ENCODE results near the gene PCBD1.
A peak's percentile ranks its signal among the peaks of the same experiment; 100 is the strongest.

PCBD1 gene

DNA sequence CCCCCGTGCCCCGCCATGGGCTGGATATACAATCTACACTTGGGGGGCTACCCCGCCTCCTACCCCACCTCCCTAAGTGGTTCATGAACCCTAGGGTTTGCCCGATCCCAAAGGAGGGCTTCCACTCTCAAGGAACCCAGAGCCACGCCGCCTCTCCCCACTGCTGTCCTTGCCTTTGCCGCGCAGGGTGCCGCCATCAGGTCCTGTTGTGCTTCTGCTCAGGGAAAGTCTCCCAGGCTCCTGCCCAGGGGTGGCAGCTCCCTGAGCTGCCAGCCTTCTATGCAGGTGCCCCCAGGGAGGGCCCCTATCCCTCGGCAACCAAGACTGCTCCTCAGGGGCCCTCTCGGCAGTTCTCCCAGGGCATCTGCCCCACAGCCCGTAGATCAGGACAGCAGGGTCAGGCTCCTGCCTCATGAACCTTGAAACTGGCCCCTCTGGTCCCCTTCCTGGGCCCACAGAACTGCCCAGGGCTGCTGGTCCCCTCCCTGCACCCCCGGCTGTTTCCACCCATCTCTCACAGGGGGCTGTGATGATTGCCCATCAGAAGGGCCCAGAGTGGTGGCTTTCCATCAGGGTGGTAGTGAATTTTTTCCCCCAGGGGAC, 13.0 kb upstream of the PCBD1 start:
- no peak for DNase-seq

DNA sequence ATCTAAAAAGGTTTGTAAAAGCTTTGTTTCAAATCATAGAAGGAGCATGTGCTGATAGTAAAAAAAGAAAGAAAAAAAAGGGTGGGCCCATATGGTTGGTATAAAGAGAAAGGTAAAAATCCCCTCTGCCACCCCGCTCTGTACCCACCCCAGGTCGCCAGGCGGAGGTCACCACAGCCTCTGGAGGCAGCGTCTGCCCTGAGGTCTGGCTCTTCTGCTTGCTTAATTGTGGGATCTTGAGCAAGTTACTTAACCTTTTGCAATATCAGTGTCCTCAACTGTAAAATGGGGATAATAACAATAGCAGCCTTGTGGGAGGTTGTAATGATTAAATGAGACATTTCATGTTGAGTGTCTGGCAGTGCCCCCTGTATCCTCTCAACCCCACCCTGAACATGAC, 10.7 kb upstream of the PCBD1 start:
- DNase-seq: no peak

DNA sequence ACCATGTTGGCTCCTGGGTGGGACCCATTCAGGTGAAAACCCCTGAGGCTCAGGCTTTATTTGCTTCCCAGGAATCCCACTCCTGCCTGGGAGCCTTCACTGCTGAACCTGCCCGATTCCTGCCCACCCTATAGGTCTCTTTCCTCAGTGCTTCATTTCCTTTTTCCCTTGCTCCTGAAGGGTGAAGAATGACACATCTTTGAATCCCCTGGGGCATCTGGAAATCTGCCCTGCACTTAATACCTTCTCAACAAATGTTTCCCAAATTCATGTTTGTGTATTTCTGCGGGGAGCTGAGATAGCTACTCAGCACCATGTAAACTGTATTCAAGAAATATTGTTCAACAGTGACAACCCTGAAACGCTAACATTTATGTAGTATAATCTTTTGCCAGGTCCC, 10.3 kb upstream of the PCBD1 start:
- DNase-seq: no peak

DNA sequence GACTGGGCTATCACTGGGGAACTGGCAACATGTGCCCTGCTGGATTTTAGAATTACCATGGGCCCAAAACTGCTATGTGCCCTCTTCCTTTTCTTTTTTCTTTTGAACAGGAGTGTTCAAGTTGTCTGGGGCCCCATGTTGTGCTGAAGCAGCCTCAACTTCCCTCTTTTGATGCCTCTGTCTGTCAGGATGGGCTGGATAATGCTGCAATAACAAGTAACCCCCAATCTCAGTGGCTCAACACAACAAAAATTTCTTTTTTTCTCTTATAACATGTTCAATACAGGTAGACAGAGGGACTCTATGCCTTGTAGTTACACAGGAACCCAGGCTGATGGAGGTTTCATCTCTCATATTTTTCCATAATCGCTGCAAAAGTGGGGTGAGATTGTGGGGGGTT, 8.2 kb upstream of the PCBD1 start:
- no peak for DNase-seq

DNA sequence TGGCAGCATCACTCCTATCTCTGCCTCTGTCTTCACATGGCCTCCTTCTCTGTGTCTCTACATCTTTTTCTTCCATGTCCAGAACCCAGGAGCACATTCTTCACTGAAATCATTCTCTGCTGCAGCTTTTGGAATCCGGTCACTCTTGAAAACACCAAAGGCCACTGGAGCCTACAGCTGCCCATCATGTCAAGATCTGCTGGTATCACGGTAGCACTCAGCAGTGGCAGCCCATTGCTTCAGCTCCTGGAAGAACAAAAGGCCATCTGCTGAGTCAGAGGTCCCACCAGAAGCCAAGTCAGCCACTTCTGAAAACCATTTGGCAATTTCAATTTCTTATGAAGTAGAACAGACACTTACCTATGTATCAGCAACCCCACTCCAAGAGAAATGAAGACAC, 6.1 kb upstream of the PCBD1 start:
- DNase-seq: no peak

DNA sequence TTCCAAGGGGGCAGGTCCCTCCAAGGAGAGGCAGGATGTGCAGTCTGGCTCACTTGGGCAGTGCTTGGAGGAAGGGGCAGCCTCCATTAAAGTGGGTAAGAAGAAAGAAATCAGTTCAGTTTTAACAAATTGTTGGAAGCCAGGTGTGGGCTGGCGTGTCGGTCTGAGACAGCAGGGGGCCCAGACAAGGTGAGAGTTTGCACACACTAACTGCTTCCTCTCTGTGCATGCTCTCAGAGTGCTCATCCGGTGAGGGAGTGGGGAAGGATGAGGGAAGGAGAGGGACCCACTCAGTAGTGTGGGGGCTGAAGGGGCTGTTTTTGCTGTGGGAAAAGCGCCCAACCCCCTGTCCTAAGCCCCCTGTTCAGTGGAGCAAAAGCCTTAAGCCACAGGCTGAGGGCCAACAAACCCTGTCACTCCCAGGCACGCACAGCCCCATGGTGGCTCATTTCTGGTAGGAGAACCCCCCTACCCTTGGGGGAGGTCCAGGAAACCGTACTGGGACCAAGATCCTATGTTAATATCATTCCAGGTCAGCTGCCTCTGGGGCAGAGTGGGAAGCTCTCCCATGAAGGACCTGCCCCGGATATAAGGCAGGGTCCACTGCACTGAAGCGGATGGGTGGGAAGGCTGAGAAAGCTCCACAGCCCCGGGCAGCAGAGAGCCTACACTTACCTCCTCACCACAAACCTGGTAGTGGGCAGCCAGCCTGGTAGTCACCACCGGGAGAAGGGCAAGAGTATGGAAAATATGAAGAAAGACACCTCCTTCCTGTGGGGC, 5.1 kb upstream of the PCBD1 start:
- no peak for DNase-seq

DNA sequence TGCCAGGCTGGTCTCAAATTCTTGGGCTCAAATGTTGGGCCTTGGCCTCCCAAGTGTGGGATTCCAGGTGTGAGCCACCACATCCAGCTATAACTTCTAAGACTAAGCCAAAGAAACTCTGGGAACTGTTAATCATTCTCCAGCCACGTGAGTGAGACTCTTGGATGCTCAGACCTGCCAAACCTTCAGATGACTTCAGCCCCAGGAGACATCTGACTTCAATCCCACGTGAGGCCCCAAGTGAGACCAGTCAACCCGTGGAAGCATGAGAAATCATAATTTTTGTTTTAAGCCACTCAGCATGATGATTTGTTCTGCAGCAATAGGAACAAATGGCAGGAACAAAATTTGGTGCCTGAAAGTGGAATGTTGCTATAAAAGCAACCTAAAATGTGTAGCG, 4.3 kb upstream of the PCBD1 start:
- DNase-seq: no peak

DNA sequence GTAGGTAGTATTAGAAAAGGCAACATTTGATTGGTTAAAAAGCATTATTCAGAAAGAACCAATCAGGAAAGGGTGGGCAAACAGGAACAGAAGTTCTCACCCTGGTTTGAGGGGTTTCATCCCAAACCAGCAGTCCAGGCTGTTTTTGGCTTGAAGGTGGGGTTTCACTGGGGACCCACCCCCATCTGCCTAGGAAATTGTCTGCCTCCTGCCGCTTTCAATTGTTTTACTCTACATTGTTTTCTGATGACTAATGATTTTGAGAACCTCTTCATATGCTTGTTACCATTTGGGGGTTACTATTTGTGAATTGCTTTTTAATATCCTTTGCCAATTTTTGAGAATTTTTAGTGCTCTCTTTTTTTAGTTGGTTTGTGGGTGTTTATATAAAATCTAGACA, 3.3 kb upstream of the PCBD1 start:
- no peak for DNase-seq

DNA sequence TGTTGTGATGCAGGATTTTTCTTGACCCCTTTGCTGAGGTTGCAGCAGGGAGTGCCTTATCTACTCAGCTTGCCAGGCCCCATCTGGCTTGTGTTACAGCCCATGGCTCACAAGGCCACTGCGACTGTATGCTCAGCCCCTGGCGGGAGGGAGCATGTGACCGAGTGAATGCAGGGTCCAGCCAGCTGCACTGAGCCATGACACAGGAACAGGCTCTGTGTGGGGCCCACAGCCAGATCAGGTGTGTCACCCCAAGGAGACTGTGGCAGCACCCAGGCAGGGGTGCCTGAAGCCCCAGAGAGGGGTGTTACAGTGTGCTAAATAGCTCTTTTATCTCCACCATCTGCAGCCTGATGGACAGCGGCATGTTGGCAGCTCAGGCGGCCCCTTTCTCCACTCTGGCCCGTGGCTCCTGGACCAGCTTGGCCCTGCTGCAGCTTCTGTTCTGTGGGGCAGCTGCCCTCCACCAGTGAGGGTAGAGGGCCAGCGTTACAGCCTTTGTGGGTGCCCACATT, 2.6 kb upstream of the PCBD1 start:
- DNase-seq: no peak

DNA sequence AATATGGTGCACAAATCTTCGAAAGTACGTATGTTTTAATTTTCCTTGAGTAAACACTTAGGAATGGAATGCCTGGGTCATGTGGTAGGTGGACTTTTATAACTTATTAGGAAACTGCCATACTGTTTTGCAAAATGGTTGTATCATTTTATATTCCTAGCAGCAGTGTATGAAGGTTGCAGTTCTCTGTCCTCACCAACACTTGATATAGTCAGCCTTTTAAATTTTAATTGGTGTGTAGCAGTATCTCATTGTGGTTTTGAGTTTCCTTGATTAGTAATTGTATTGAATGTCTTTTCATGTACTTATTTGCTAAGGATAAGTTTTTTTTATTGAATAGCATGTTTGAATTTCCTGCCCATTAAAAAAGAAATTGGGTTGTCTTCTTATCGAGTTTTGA, 926 bp upstream of the PCBD1 start:
- no peak for DNase-seq

DNA sequence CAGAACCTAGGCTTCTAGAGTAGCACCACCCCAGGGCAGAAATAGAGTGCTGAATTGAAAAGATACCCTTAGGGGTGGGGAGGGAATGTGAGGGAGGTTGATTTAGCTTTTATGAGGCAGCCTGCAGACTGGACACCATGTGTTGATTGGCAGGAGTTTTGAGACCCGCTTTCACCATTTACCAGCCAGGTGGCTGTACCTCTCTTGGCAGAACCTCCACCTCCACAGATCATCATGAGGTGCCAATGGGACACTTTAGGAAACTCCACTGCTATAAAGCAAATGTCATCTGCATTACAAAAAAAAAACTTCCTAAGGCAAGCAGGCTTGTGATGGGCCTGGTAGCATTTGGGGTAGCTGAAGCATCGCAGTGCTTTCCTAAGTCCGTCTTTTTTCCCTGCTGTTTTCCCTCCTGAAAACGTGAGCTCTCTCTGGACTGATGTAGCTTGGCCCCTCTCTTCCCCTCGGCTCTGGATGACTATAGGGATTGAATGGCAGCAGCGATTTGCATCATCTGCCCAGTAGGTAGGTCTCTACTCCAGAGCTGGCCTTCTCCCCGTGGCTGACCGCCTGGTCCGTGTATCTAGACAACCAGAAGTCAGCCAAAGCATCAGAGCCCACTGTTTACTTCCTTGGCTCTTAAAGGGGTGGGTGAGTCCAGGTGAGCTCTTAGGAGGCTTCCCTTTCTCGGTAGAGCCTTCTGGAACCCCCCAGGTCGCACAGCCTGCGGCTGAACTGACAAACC, 1.3 kb downstream of the PCBD1 start:
- DNase-seq: no peak

DNA sequence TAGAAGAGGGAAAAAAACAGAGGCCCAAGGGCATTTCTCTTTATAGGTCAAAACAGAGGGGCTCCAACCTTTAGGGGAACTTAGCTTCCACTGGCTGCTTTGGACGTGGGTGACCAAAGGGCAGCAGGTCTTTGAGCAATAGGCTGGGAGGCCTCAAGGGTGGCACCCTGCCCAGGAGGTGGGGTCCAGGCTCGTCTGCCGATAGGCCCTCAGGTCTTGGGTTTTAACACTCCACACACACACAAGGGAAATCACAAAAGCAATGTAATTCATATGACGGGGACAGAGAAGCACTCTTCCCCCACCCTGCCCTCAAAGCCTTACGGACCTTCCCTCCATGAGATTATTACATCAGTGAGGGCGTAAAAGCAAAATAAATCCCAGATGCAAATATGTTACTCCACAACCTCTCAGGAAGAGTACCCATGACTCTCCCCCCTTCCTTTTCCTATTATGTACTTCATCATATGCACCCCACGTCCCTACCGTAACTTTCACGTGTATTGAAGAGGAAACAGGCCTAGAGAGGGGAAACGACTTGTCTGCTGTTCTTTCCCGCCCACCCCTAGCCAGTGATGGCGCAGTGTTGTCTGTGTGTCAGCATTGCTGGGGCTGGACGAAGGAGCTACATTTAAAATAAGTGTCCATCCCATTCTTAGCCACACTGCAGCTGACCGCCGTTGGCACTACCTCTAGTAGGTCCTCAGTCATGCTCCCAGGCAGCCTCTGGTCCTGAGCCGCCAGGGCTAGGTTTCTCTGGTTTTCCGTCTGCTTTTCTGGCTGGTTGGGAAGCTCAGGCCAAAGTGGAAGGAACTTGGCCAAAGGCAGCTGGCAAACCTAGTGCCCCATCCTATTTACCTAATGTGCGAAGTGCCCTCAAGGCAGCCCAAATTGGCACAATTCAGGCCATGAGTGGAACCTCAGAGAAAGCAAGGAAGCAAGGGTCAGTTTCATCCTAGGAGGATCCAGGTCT, 2.1 kb downstream of the PCBD1 start:
- peak; percentile 85 for DNase-seq

DNA sequence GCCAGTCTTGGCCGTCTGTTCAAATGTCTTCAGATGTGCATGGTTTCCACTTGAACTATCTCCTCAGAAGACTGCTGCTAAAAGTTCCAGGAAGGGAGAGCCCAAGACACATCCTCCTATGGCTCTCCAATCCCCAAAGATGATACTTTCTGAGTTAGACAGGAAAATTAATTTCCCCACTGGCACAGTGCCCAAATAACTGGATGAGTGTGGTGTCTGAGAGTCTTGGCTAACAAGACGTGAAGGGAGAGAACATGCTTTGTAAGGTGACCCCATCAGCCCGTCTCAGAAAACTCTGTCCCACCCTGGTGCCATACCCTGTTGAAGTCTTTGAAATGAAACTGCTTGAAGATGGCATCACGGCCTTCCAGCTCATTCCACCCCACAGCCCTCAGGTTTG, 2.9 kb downstream of the PCBD1 start:
- DNase-seq: no peak

DNA sequence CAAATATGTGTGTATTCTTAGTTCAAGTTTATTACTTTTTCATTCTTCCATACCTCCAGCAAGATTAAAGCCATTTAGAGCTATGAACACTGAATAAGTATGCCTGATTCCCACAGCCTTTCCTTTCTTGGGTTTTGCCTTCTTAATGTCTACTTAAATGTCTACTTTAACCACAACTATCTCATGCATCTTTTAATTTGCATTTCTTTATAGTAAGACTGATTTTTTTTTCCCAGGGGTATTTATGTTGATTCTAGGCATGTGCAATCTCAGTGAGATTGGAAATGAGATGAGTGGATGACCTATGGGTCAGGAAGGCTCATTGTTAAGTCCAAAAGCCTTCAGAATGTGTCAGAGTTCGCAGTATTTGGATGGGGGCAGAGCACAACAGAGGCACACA, 3.6 kb downstream of the PCBD1 start:
- no peak for DNase-seq

DNA sequence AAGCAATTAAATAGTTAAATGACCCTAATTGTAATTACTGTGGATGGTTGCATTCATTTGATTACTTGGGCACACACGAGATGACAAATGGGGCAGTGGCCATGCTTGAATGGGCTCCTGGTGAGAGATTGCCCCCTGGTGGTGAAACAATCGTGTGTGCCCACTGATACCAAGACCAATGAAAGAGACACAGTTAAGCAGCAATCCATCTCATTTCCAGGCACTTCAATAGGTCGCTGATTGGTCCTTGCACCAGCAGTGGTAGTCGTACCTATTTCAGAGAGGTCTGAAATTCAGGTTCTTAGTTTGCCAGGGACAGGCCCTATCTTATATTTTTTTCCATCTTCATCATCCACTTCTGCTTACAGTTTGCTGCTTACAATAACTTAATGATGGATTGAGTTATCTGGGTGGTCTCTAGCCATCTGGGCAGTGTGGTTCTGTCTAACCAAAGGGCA, 8.3 kb downstream of the PCBD1 start:
- DNase-seq: peak; percentile 89

DNA sequence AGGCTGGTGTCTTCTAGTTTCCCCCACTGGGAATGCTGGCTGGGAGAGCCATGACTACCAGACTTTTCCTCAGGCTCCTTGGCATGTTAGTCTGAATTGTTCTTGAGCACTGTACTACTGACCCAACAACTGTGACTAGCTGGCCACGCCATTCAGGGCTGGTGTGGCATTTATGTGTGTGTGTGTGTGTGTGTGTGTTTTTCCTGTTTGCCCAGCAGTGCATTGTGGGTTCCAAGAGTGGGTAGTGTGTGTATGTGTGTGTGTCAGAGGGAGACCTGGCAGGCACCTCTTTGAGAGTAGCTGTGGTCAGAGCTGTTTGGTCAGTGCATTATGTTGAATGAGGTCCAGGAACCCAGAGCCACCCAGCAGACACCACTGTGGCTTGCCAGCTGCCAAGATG, 9.2 kb downstream of the PCBD1 start:
- no peak for DNase-seq

DNA sequence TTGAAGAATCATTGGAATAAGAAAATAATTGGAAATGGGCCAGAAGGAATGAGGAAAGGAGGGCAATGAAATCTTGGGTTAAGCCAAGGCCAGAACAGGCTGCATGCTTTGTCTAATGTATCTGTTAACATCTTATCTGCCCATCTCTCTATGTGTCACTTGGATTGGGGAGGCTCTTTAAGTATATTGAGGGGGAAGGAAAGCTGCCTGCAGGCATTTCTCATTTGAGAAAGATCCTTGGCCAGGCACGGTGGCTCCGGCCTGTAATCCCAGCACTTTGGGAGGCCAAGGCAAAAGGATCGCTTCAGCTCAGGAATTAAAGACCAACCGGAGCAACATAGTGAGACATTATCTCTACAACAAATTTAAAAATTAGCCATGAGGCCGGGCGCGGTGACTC, 14.3 kb downstream of the PCBD1 start:
- DNase-seq: no peak

DNA sequence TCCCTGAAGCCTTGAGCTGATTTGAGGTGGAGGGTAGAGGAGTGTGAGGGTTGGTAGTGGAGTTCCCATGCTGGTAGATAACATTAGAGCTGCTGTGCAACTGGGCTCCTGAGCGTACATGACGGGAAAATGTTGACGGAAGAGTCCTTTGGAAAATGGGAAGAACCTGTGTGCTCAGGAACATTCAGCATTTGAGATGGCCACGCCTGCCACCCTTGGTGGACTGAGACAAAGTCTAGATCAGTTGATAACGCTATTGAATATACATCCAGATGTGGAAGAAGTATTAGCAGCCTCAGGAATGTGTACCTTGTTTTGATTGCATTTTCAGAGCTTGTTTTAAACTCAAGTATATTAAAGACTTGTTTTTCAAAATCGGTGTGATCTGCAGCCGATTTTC, 16.1 kb downstream of the PCBD1 start:
- no peak for DNase-seq

DNA sequence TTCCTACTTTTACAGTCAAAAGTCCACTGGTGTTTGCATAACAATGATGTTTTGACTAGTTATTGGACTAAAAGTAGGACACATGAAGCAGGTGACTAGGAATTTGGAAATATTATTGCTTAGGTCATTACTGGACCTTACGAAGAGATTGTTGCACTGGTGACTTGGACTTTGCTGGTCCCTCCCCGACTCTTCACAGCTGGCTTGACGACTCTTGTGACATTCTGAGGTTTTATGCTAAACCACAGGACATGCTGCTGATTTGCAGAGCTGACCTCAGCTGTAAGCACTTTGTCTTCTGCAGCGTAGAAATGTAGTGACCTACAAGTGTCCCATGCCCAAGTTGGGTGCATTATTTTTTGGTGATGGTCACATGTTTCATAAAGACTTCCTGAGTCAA, 21.9 kb downstream of the PCBD1 start:
- peak; percentile 89 for DNase-seq

DNA sequence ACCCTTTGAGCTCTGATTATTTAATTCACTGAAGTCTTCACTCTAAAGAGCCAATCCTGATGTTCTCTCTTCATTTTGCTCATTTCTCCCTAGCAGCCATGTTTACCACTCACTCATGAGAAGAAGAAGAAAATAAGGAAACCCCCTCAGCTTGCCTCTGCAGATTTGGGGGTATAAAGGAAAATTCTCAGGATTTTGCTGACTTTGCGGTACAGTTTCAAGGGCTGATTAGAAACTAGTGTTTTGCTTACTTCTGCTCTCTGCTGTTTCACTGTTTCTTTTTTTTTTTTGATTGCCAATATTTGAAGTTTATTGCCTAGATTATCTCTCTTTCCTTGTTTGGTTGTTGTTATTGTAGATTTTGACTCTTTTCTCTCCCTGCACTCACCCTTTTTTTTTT, 23.4 kb downstream of the PCBD1 start:
- no peak for DNase-seq

DNA sequence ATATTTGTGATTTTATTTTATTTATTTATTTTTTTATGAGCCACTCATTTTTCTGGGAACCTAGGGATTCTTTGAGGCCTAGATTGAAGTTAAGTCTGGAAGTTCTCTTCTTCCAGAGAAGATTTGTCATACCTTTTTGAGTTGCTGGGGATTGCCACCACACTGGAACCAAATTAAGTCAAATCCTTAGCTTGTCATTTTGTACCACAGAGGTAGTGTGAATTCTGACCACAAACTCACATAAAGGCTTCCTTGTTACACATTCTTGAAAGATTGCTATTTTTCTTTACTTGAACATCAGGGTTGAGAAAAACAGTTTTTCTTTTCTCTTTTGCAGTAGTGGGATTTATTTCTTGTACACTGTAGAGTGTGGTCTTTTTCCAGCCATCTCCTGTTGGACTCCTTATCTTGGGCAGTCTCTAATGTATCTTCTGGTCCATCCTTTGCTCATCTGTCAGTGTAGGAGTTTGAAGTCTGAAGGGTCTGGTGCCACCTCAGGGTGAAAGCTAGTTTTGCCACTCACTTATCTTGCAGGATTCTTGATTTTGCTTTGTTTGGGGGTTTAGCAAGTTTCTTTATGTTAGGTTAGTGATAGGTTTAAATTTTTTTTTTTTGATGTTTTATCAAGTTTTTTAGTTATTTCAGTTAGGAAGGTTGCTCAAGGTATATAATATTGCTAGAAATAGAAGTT, 24.8 kb downstream of the PCBD1 start:
- no peak for DNase-seq

All from suppressor macrophage treated with lipopolysaccharide for 4 hours (primary cell).